HL-60 (cell line): ENCODE data around the gene CHRNA4.

Source experiments
- POLR2AphosphoS5 ChIP-seq: IDR thresholded peaks from 2 replicates; pipeline ENCODE4 v1.6.1; 2012; ENCODE audit warnings: low read depth
- TF ChIP-seq, protein P1 (sequence below): IDR thresholded peaks from one replicate; pipeline ENCODE4 v1.5.1; 2011; ENCODE audit warnings: low read length, control low read depth, inconsistent platforms; ENCODE audit not compliant: insufficient read depth
- TF ChIP-seq, protein P2 (sequence below): IDR thresholded peaks from 2 replicates; pipeline ENCODE4 v1.6.1; 2012; ENCODE audit warnings: low read depth; ENCODE audit not compliant: insufficient replicate concordance

DNA sequence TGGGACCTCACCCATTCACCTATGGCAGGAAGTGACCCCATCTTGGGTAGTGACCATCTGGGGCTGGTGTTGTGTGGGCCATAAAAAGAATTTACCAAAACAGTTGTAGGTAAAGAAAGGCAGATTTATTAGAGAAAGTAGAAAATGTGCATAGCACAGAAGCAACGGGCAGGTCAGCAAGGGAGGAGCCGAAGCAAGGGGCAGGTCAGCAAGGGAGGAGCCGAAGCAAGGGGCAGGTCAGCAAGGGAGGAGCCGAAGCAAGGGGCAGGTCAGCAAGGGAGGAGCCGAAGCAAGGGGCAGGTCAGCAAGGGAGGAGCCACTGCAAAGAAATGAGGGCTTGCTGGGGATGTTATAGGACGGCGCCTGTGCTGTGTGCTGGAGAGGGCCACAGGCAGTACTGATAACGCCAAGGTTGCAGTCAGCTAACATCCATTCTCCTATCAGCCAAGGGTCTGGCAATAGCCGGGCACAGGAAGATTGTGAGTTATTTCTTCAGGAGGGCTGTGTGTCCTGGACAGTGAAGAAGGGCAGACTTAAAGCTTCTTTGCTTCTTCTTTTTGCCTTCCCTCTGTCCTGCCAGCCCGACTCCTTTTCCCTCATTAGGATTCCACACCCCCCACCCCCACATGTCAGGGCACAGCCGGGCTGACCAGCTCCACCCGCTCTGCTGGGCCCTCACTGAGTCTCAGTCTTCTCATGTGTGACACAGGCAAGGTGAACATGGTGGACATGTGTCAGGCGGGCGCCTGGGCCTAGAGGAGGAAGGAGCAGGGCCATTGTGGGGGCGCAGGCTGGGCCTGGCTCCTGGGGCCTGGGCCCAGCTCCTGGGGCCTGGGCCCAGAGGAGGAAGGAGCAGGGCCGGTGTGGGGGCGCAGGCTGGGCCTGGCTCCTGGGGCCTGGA is 31.6 kb upstream of the CHRNA4 start:
- TF ChIP-seq, protein P1, sequence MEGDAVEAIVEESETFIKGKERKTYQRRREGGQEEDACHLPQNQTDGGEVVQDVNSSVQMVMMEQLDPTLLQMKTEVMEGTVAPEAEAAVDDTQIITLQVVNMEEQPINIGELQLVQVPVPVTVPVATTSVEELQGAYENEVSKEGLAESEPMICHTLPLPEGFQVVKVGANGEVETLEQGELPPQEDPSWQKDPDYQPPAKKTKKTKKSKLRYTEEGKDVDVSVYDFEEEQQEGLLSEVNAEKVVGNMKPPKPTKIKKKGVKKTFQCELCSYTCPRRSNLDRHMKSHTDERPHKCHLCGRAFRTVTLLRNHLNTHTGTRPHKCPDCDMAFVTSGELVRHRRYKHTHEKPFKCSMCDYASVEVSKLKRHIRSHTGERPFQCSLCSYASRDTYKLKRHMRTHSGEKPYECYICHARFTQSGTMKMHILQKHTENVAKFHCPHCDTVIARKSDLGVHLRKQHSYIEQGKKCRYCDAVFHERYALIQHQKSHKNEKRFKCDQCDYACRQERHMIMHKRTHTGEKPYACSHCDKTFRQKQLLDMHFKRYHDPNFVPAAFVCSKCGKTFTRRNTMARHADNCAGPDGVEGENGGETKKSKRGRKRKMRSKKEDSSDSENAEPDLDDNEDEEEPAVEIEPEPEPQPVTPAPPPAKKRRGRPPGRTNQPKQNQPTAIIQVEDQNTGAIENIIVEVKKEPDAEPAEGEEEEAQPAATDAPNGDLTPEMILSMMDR, result no peak
- TF ChIP-seq, protein P2, sequence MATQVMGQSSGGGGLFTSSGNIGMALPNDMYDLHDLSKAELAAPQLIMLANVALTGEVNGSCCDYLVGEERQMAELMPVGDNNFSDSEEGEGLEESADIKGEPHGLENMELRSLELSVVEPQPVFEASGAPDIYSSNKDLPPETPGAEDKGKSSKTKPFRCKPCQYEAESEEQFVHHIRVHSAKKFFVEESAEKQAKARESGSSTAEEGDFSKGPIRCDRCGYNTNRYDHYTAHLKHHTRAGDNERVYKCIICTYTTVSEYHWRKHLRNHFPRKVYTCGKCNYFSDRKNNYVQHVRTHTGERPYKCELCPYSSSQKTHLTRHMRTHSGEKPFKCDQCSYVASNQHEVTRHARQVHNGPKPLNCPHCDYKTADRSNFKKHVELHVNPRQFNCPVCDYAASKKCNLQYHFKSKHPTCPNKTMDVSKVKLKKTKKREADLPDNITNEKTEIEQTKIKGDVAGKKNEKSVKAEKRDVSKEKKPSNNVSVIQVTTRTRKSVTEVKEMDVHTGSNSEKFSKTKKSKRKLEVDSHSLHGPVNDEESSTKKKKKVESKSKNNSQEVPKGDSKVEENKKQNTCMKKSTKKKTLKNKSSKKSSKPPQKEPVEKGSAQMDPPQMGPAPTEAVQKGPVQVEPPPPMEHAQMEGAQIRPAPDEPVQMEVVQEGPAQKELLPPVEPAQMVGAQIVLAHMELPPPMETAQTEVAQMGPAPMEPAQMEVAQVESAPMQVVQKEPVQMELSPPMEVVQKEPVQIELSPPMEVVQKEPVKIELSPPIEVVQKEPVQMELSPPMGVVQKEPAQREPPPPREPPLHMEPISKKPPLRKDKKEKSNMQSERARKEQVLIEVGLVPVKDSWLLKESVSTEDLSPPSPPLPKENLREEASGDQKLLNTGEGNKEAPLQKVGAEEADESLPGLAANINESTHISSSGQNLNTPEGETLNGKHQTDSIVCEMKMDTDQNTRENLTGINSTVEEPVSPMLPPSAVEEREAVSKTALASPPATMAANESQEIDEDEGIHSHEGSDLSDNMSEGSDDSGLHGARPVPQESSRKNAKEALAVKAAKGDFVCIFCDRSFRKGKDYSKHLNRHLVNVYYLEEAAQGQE, result no peak
- no peak for TF ChIP-seq POLR2AphosphoS5
